B cell (primary cell): ENCODE measurements around the gene FAM111A. TPM values are rescaled to one million over a fixed set of nuclear protein-coding genes. Genes with fewer than 3 reads are reported as not detected.

ENCODE experiments used
- ATAC-seq: fragments of 200-7000 bp; cut with Tn5 transposase; one replicate; pipeline ENCODE4 v1.10.0; 2021; ENCODE audit warnings: low read depth, mild to moderate bottlenecking, moderate number of reproducible peaks, moderate library complexity
- CTCF ChIA-PET: fragments of 350-600 bp; sonication (Branson Sonifier 250); formaldehyde crosslinking; loops from one replicate; lab custom pipeline; 2021; ENCODE audit warnings: antibody characterized with exemption, inconsistent platforms; lab: Charles Lee
- POLR2A ChIA-PET: fragments of 350-600 bp; sonication (Branson Sonifier 250); formaldehyde crosslinking; loops from one replicate; lab custom pipeline; 2021; ENCODE audit warnings: antibody characterized with exemption; lab: Charles Lee
- DNase-seq: peaks from one replicate; pipeline ENCODE4 v3.0.0; 2013
- H2AFZ ChIP-seq: 2 replicates; pipeline ENCODE4 v1.6.1; 2012; ENCODE audit warnings: mild to moderate bottlenecking, low read depth, low read length; ENCODE audit not compliant: insufficient read depth, poor library complexity, severe bottlenecking
- H3K27ac ChIP-seq, 2 donors: 1 replicate in 1 of 2; 2 replicates in 1 of 2; pipeline ENCODE4 v1.5.1; 2012 to 2013; ENCODE audit warnings: low read length in 2 of 2, mild to moderate bottlenecking in 2 of 2, moderate library complexity in 1 of 2
- H3K27me3 ChIP-seq, 4 experiments: fragments of 200-600 bp in 1 of 4; sonication (generic) in 1 of 4; replicated peaks in 1 of 4; 1 replicate in 2 of 4; 2 replicates in 2 of 4; pipeline versions ENCODE4 v1.6.1 to v1.7.0; 2013 to 2016; ENCODE audit warnings: low read length in 3 of 4, mild to moderate bottlenecking in 2 of 4, mixed read lengths in 1 of 4, moderate library complexity in 1 of 4; ENCODE audit not compliant: insufficient read depth in 4 of 4, control insufficient read depth in 3 of 4; ENCODE audit errors: control extremely low read depth in 1 of 4
- H3K36me3 ChIP-seq, 2 experiments: replicated peaks in 1 of 2; 1 replicate in 1 of 2; 2 replicates in 1 of 2; pipeline versions ENCODE4 v1.6.1 to v1.7.1; 2013; ENCODE audit warnings: low read length in 1 of 2; ENCODE audit not compliant: insufficient read depth in 2 of 2, control insufficient read depth in 1 of 2; ENCODE audit errors: control extremely low read depth in 1 of 2, extremely low read depth in 1 of 2
- H3K4me1 ChIP-seq, 2 donors: fragments of 200-600 bp in 1 of 2; sonication (generic) in 1 of 2; 1 replicate in 1 of 2; 2 replicates in 1 of 2; pipeline versions ENCODE4 v1.5.1 to v1.6.1; 2013 to 2017; ENCODE audit warnings: low read length in 2 of 2; ENCODE audit not compliant: control insufficient read depth in 2 of 2, insufficient read depth in 2 of 2
- H3K4me2 ChIP-seq: replicated peaks from 2 replicates; pipeline ENCODE3; 2012; ENCODE audit warnings: mild to moderate bottlenecking, low read depth, low read length; ENCODE audit not compliant: poor library complexity, severe bottlenecking
- H3K4me3 ChIP-seq, 5 experiments: fragments of 200-600 bp in 1 of 5; sonication (generic) in 1 of 5; 1 replicate in 3 of 5; 2 replicates in 2 of 5; pipeline versions ENCODE4 v1.5.1 to v1.7.0; 2011 to 2016; ENCODE audit warnings: low read length in 4 of 5, mild to moderate bottlenecking in 4 of 5, low read depth in 2 of 5, control low read depth in 1 of 5, moderate library complexity in 1 of 5; ENCODE audit not compliant: insufficient read depth in 1 of 5; ENCODE audit errors: control extremely low read depth in 1 of 5, extremely low read depth in 1 of 5
- H3K79me2 ChIP-seq: fragments of 200-600 bp; sonication (generic); one replicate; pipeline ENCODE4 v1.6.0; 2016; ENCODE audit warnings: low read length; ENCODE audit not compliant: control insufficient read depth, insufficient read depth
- H3K9ac ChIP-seq: fragments of 200-600 bp; sonication (generic); 2 replicates; pipeline ENCODE4 v1.6.1; 2017; ENCODE audit warnings: mild to moderate bottlenecking, low read length, moderate library complexity
- H3K9me3 ChIP-seq, 3 donors: one replicate each; pipeline versions ENCODE4 v1.6.1 to v1.7.1; 2013; ENCODE audit warnings: low read length in 2 of 3; ENCODE audit not compliant: control insufficient read depth in 2 of 3, insufficient read depth in 1 of 3; ENCODE audit errors: control extremely low read depth in 1 of 3
- H4K20me1 ChIP-seq: 2 replicates; pipeline ENCODE4 v1.6.0; 2012; ENCODE audit warnings: mild to moderate bottlenecking, low read length; ENCODE audit not compliant: insufficient read depth, control insufficient read depth, poor library complexity, severe bottlenecking
- H3K27ac Mint-ChIP-seq: one replicate; pipeline ENCODE4 v1.8.0; 2021; ENCODE audit warnings: mixed read lengths
- H3K27me3 Mint-ChIP-seq: one replicate; pipeline ENCODE4 v1.8.0; 2021; ENCODE audit warnings: mixed read lengths
- H3K4me1 Mint-ChIP-seq: one replicate; pipeline ENCODE4 v1.8.0; 2021; ENCODE audit warnings: mixed read lengths
- H3K4me3 Mint-ChIP-seq: one replicate; pipeline ENCODE4 v1.8.0; 2021; ENCODE audit warnings: mixed read lengths
- H3K9me3 Mint-ChIP-seq: one replicate; pipeline ENCODE4 v1.8.0; 2022; ENCODE audit warnings: mixed read lengths; ENCODE audit not compliant: insufficient read depth
- EZH2 ChIP-seq: IDR thresholded peaks from 2 replicates; pipeline ENCODE4 v1.6.1; 2012; ENCODE audit warnings: borderline replicate concordance, low read depth, mild to moderate bottlenecking, moderate library complexity, low read length; ENCODE audit not compliant: insufficient read depth, poor library complexity, severe bottlenecking
- WGBS: methylation state at CpG from one replicate; pipeline ENCODE4 v1.1.5; 2013; ENCODE audit warnings: missing lambda C conversion rate; ENCODE audit not compliant: insufficient coverage; 5-methylcytosine and 5-hydroxymethylcytosine counted together
- intact Hi-C: fragments of 100-400 bp; cut with micrococcal nuclease; formaldehyde crosslinking; loops from one replicate; pipeline ENCODE4 v1.10.0; 2022
- polyA plus RNA-seq: library from polyadenylated mRNA; depleted of rRNA; stranded (reverse); fragments of >200 nt; gene quantifications from 2 replicates; pipeline ENCODE4 v1.2.3, GENCODE V29; 2012
- total RNA-seq, 2 donors: library from RNA; stranded (reverse); fragments of 120-200 nt in 1 of 2; gene quantifications; 1 replicate in 1 of 2; 2 replicates in 1 of 2; pipeline versions ENCODE4 v1.2.3 to v1.2.4, GENCODE V29; 2013 to 2022
- TF ChIP-seq, protein P1 (sequence below): fragments of 200-600 bp; IDR thresholded peaks from one replicate; pipeline ENCODE4 v1.8.0; 2022; ENCODE audit warnings: antibody characterized with exemption, mild to moderate bottlenecking

FAM111A gene
- total and polyA plus RNA-seq, 2 donors (not counting 1 experiment from before 2014, with no cell fraction given) = 57.0 to 120 TPM

DNA sequence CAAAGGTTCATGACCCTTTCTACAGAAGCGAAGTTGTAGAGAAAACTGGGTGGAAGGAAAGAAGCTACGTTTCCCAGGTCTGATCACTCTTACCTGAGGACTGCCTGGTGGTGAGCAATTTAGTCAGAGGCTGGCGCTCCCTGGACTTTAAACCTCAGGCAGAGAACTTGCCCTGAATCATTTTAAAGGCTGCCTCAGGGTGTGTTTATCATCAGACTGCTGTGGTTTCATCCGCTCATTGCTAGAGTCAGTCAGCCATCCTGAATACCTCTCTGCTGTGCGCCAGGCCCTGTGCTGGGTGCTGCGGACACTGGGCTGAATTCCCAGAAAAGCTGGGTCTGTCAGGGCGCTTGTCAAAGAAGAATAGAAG lies 32.0 kb downstream of the FAM111A start:
- H3K27ac Mint-ChIP-seq = peak overlapping the region; percentile 54
- POLR2A ChIA-PET = interaction anchor here (0.6 to 1.7 kb wide), 3 partner anchors 28 to 47 kb away, joined by 3 to 6 read pairs (median 5); partner anchors contain the start of gene MPEG1

DNA sequence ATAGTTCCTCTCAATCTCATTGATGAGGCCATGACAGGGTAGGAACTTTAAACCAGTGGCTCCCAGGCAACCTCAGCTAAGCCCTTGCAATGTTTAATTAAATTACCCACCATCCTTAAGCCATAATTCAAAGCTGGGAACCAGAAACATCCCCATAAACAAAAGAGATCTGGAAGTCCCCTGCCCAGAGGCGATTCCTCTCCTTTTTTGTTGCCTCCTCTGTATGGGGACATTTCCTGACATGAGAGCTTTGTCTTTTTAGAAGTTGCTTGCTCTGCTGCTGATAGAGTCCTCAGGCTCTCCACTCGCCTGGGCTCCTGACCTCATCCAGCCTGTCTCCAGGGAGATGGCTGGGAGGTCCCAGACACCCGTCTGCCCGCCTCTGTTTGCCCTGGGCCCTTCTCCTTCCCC lies 32.4 kb downstream of the FAM111A start:
- peaks cover 20 to 26% of the 10 kb centered on the region in 2 donors for H3K4me1 ChIP-seq
- H4K20me1 ChIP-seq = peaks cover 31% of the 10 kb centered on the region
- H3K79me2 ChIP-seq = peaks cover 80% of the 10 kb centered on the region
- CTCF ChIA-PET = interaction anchor here (1.3 to 11.2 kb wide), 8 partner anchors 12 to 253 kb away, joined by 3 to 215 read pairs (median 45); partner anchors contain the start of gene OR5A2
- DNase-seq (no peak), ATAC-seq (no peak)
- H3K9ac ChIP-seq = no peak overlapping the region
- Mint-ChIP-seq H3K27ac (peak overlapping the region; percentile 54), H3K4me1 (peaks cover 28% of the 10 kb centered on the region), H3K4me3 (peak overlapping the region; percentile 98), H3K27me3 (no peaks in the 10 kb centered on the region), H3K9me3 (peaks cover 8% of the 10 kb centered on the region)
- H3K27me3 ChIP-seq = no peaks in the 10 kb centered on the region
- H3K4me3 ChIP-seq = no peak overlapping the region
- POLR2A ChIA-PET = interaction anchor here (0.6 to 1.4 kb wide), 2 partner anchors 38 to 48 kb away, joined by 3 to 6 read pairs; partner anchors contain the start of gene MPEG1
- TF ChIP-seq, protein P1, sequence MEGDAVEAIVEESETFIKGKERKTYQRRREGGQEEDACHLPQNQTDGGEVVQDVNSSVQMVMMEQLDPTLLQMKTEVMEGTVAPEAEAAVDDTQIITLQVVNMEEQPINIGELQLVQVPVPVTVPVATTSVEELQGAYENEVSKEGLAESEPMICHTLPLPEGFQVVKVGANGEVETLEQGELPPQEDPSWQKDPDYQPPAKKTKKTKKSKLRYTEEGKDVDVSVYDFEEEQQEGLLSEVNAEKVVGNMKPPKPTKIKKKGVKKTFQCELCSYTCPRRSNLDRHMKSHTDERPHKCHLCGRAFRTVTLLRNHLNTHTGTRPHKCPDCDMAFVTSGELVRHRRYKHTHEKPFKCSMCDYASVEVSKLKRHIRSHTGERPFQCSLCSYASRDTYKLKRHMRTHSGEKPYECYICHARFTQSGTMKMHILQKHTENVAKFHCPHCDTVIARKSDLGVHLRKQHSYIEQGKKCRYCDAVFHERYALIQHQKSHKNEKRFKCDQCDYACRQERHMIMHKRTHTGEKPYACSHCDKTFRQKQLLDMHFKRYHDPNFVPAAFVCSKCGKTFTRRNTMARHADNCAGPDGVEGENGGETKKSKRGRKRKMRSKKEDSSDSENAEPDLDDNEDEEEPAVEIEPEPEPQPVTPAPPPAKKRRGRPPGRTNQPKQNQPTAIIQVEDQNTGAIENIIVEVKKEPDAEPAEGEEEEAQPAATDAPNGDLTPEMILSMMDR = no peak
- no peak for TF ChIP-seq EZH2
- intact Hi-C loops = loop anchor here (10.0 kb wide), 1 partner anchor 490 kb away; the partner anchor contains the start of gene PATL1
- 78% methylated on average over 2 of the region's 4 CpGs for WGBS
- H2AFZ ChIP-seq = no peak overlapping the region
- peaks cover 3 to 20% of the 10 kb centered on the region in 2 experiments for H3K36me3 ChIP-seq
- H3K4me2 ChIP-seq = peak overlapping the region; percentile 88
- peaks cover 0 to 9% (median 7%) of the 10 kb centered on the region in 3 donors for H3K9me3 ChIP-seq
- no peak overlapping the region for H3K27ac ChIP-seq

More for the DNA sequence above, 32.0 kb downstream of the FAM111A start:
- DNase-seq (peak; percentile 23), ATAC-seq (no peak)
- intact Hi-C loops = loop anchor here (5.0 to 10.0 kb wide), 2 partner anchors 383 to 490 kb away; partner anchors contain the start of gene PATL1
- Mint-ChIP-seq H3K4me1 (peaks cover 28% of the 10 kb centered on the region), H3K27me3 (no peaks in the 10 kb centered on the region), H3K4me3 (peak overlapping the region; percentile 98), H3K9me3 (peaks cover 8% of the 10 kb centered on the region)
- Histone ChIP-seq H3K4me1 (peaks cover 20 to 26% of the 10 kb centered on the region in 2 donors), H3K27me3 (no peaks in the 10 kb centered on the region), H3K4me2 (peak overlapping the region; percentile 88), H3K9ac (no peak overlapping the region), H2AFZ (no peak overlapping the region), H4K20me1 (peaks cover 27% of the 10 kb centered on the region), H3K79me2 (peaks cover 76% of the 10 kb centered on the region), H3K9me3 (peaks cover 0 to 8% (median 6%) of the 10 kb centered on the region in 3 donors), H3K27ac (peak overlapping the region in 1 of 2 donors; percentile 31), H3K4me3 (no peak overlapping the region), H3K36me3 (peaks cover 3 to 20% of the 10 kb centered on the region in 2 experiments)
- CTCF ChIA-PET = interaction anchor here (0.6 to 11.2 kb wide), 11 partner anchors 13 to 1650 kb away, joined by 3 to 215 read pairs (median 6); partner anchors contain the start of gene OR5A2
- TF ChIP-seq, protein P1 = no peak
- no peak for TF ChIP-seq EZH2
- 77% methylated on average over 6 of the region's 7 CpGs for WGBS
